ENCODE measurements around the gene TNFAIP8L2.

DNA sequence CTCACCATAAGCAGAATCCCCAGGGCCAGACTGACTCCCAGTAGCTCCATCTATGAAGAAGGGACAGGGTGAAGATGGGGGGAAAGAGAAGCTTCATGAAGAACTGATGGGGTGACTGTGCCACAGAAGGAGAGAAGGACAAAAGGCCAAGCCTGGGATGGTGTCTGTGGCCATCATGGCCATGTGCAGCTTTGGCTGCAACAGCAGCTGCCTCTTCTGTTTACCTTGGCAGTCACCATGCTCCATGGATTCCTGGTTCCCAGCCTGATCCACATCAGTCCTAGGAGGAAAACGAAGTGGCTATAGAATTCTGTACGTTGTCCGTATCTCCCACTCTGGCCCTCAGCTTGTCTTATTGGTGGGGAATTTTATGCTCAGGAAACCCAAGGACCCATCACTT lies 22.1 kb upstream of the TNFAIP8L2 start:
- TF ChIP-seq POLR2A (IDR thresholded peaks at IDR 0.05; ENCODE audit: low read length) (no peak), GATA1 (IDR thresholded peaks at IDR 0.05; ENCODE audit: low read depth, low read length) (no peak)

Data from erythroblast (primary cell).